ENCODE results near the gene BIRC3.

GRCh38 chr11:102313238-102313940, 3.9 kb upstream of the BIRC3 start:
- no peak for TF ChIP-seq CTCF (IDR thresholded peaks at IDR 0.05 in 4 of 5, conservative IDR thresholded peaks at IDR 0.05 in 1 of 5)
- no peak for TF ChIP-seq POLR2A (IDR thresholded peaks at IDR 0.05)
